ENCODE data around the gene ABCC1.
"Not testable (repeated sequence)": the region's sequence is repeated elsewhere in the genome, so short reads cannot be mapped to it uniquely, and the experiment has no call there.

GRCh38 chr16:16104804-16105141 lies 155.4 kb downstream of the ABCC1 start:
- TF ChIP-seq, protein P1, sequence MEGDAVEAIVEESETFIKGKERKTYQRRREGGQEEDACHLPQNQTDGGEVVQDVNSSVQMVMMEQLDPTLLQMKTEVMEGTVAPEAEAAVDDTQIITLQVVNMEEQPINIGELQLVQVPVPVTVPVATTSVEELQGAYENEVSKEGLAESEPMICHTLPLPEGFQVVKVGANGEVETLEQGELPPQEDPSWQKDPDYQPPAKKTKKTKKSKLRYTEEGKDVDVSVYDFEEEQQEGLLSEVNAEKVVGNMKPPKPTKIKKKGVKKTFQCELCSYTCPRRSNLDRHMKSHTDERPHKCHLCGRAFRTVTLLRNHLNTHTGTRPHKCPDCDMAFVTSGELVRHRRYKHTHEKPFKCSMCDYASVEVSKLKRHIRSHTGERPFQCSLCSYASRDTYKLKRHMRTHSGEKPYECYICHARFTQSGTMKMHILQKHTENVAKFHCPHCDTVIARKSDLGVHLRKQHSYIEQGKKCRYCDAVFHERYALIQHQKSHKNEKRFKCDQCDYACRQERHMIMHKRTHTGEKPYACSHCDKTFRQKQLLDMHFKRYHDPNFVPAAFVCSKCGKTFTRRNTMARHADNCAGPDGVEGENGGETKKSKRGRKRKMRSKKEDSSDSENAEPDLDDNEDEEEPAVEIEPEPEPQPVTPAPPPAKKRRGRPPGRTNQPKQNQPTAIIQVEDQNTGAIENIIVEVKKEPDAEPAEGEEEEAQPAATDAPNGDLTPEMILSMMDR (IDR thresholded peaks at IDR 0.05) = not testable (repeated sequence)
- not testable (repeated sequence) for TF ChIP-seq POLR2A (IDR thresholded peaks at IDR 0.05)

Data from Peyer's patch (tissue), 4 donors.